Astrocyte of the spinal cord (primary cell): ENCODE results near the gene SLC44A1.

Experiments
- DNase-seq: peaks from one replicate; pipeline ENCODE4 v3.0.0; 2011; ENCODE audit warnings: low read depth, low spot score
- H3K4me3 ChIP-seq: 2 replicates; pipeline ENCODE4 v1.5.1; 2011; ENCODE audit warnings: low read depth, mild to moderate bottlenecking, low read length, moderate library complexity
- CTCF ChIP-seq: IDR thresholded peaks from 2 replicates; pipeline ENCODE4 v1.5.1; 2012; ENCODE audit warnings: low read depth, mild to moderate bottlenecking, low read length, inconsistent platforms
- in situ Hi-C: cut with HindIII; loops from 2 replicates; pipeline ENCODE4 v1.10.0; 2017; ENCODE audit warnings: low sequenced_read_pairs

The SLC44A1 gene

GRCh38 chr9:105309531-105309931 is 65.1 kb downstream of the SLC44A1 start:
- in situ Hi-C loops: no loop called here

DNA sequence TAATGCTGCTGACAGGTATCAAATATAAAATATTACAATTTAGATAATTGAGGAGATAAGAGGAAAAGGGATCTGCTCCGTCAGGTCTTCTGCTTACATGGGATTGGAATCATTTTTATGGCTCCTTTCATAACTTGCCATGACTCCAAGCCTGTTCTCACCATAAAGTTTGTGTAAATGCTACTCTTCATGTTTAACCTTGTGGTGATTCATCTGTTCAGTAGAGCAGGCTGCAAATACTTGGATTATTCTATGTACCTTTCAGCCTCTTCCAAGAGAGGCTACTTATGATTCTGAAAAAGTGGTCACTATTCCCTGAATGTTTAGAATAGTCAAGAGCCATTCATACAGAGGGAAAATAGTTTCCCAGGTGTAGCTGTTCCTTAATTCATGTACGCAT is 66.9 kb downstream of the SLC44A1 start:
- no peak overlapping the region for H3K4me3 ChIP-seq
- in situ Hi-C loops: no loop called here
- TF ChIP-seq CTCF: no peak
- DNase-seq: no peak

More at GRCh38 chr9:105309531-105309931, 65.1 kb downstream of the SLC44A1 start:
- no peak for TF ChIP-seq CTCF
- no peak for DNase-seq
- H3K4me3 ChIP-seq: no peak overlapping the region

- H3K4me3 ChIP-seq: no peak overlapping the region
- TF ChIP-seq CTCF: no peak
- in situ Hi-C loops: no loop called here
- DNase-seq: no peak
These were observed 68.8 kb downstream of the SLC44A1 start for GRCh38 chr9:105313238-105313637.

GRCh38 chr9:105316703-105317102 is 72.3 kb downstream of the SLC44A1 start:
- in situ Hi-C loops: no loop called here
- no peak overlapping the region for H3K4me3 ChIP-seq
- TF ChIP-seq CTCF: no peak
- no peak for DNase-seq

- no peak for DNase-seq
- in situ Hi-C loops: no loop called here
- no peak overlapping the region for H3K4me3 ChIP-seq
- no peak for TF ChIP-seq CTCF
These were observed 74.3 kb downstream of the SLC44A1 start for GRCh38 chr9:105318729-105319191.

GRCh38 chr9:105319202-105319813 is 74.9 kb downstream of the SLC44A1 start:
- DNase-seq: no peak
- H3K4me3 ChIP-seq: no peak overlapping the region

More at GRCh38 chr9:105319202-105319813, 74.9 kb downstream of the SLC44A1 start:
- no peak for TF ChIP-seq CTCF
- in situ Hi-C loops: no loop called here
